Kidney glomerular epithelial cell (primary cell): ENCODE results near the gene SOX10.

ENCODE experiments used
- DNase-seq: peaks from one replicate; lab custom pipeline; 2025; lab: John Stamatoyannopoulos, UW

Gene SOX10

DNA sequence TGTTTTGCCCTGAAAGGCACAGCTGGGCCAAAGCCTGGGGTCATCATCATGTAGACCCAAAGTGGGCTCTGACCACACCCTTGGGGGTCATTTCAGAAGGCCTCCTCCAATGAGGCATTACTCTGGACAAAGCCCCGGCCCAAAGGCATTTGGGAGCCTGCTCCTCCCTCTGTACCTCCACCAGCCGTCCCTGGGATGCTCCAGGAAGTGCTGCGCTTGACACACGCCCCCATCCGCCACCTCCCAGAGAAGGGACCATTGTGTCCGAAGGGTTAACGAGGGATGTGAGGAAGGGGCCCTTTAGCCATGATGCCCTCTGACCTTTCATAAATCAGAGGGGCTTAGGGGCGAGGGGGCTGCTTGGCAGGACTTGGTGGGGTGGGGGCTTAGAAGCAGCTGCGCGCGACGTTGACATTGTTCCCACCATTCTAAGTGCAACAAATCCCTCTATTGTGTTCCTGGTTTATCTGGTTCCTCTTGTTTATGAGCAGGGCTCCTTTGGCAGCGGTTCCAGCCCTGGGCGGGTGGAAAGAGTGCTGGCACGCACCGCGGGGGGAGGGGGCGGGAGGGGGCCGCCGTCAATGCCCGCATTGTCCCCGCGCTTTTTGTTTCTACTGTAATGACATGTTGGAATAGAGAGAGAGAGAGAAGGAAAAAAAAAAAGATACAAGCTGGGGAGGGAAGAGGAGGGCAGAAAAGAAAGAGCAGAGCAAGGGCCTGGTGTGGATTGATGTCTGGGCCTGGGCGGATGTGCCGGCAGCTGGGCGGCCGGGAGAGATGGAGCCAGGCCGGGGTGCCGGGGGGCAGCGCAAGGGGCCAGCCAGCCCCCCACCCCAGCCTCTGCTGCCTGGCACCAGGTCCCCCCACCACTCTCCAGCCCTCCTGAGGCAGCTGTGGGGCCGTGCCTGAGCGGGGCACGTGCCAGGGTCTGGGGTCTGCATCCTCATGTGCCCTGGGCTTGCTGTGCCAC lies 32.1 kb upstream of the SOX10 start:
- DNase-seq, result no peak

DNA sequence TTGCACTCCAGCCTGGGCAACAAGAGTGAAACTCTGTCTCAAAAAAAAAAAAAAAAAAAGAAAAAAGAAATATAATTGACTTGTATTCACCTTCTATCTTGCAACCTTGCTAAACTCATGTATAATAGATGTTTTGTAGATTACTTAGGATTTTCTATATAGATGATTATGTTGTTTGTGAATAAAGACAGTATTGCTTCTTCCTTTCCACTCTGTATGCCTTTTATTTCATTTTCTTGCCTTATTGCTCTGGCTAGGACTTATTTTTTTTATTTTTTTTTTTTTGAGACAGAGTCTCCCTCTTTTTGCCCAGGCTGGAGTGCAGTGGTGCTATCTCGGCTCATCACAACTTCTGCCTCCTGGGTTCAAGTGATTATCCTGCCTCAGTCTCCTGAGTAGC lies 29.7 kb upstream of the SOX10 start:
- DNase-seq, result no peak

DNA sequence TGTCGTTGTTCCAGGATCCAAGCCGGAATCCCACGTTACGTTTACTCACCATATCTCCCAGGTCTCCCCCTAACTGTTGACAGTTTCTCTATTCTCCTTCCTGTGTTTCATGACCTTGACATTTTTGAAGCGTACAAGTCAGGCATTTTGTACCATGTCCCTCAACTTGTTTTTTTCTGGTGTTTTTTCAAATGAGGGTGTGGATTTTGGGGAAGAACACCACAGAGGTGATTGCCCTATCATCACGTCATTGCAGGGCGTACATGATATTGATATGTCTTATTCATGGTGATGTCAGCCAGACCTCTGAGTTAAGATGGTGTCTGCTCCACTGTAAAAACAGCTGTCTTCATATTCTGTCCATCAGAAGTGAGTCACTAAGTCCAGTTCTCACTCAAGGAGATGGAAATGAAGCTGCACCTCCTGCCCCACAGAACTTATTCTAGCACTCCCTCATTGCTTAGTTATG lies 28.3 kb upstream of the SOX10 start:
- DNase-seq, result no peak

DNA sequence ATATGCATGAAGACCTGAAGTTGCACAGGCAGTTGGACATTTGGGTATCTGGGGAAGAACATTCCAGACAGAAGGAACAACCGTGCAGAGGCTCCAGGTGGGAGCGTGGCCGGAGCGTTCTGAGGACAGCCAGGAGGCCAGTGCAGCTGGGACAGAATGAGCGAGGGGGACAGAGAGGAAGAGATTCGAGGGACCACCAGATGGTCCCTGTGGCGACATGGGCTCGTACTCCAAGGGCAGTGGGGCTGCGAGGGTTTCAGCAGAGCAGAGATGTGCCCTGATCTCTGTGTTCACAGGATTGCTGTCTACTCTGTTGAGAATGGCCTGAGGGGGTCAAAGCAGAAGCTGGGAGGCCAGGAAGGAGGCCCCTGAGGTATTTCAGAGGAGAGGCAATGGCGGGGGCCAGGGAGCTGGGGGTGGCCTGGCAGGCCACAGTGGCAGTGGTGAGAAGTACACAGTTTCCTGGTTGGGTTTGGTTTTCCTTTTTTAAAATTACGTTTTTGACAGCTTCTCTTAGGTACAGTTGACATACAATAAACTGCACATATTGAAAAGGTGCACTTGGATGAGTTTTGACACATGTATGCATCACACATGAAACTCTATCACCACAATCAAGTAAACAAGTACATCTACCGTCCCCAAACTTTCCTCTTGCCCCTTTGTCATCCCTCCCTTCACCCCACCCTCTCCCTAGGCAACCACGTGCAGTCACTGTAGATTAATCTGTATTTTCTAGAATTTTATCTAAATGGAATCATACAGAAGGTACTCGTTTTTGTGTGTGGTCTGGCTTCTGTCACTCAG lies 24.8 kb upstream of the SOX10 start:
- DNase-seq, result no peak

- DNase-seq, result no peak
Measured at GRCh38 chr22:38007330-38007902, 23.1 kb upstream of the SOX10 start.

DNA sequence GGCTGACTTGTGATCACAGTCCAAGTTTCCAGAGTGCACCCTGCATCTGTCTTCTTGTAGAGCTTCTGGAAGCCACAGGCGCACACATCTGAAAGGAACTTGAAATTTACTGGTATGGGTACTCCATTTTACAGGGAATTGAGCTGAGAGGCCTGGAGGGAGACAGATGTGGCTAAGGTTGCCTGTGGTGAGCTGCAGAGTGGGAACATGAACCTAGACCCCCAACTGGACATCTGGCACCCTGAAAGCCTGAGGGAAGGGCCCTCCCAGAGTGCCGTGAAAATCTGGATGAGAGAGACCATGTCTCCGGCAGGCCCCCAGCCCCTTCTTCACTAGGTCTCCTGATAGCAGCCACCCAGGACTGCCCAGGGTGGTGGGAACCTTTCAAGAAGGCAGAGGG lies 22.6 kb upstream of the SOX10 start:
- DNase-seq, result no peak

- no peak for DNase-seq
Measured at GRCh38 chr22:38005943-38006342, 21.6 kb upstream of the SOX10 start.

DNA sequence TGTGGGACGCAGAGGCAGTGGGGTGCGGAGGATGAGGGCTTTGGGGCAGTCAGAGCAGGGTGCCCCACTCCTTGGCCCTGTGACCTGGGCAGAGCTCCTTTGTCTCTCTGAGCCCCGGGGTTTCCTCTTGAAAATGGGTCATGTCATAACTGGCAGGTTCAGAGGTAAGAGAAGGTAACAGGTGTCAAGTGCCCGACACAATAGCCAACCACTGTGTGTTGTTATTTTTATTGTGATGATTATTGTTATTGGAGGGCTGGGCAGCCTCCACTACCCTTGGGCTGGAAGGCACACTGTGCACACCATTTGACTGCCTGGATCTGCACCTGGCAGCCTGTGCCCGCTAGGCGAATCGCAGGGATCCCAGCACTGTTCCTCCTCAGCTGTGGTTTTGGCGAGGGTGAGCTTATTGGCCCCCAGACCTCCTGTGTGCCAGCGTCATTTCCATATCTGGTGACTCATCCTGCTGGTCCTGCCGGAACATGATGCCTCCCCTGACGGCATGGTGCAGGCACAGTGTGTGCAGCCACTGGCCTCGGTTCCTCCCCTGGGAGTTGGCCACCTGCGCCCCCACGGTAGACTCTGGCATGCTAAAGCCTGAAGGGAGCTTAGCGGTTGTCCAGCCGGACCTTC lies 15.4 kb upstream of the SOX10 start:
- DNase-seq, result no peak

GRCh38 chr22:37999236-37999635 lies 14.9 kb upstream of the SOX10 start:
- DNase-seq, result no peak

DNA sequence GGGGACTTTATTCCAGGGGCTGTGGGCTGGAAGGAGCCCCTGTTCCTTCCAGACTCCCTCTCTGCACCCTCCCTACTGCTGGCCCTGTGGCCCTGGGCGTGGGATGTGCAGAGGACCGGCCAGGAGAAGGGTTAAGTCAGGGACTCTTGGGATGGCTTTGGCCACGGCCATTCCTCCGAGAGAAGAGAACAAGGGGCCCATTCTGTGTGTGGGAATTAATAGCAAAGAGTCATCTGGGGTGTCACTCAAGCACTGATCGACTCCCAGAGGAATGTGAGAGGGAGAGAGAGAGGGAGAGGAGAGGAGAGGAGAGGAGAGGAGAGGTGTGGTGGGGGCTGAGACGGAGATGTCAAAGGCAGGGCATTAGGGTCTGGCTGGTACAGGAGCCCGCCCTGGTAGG lies 14.2 kb upstream of the SOX10 start:
- DNase-seq, result no peak

DNA sequence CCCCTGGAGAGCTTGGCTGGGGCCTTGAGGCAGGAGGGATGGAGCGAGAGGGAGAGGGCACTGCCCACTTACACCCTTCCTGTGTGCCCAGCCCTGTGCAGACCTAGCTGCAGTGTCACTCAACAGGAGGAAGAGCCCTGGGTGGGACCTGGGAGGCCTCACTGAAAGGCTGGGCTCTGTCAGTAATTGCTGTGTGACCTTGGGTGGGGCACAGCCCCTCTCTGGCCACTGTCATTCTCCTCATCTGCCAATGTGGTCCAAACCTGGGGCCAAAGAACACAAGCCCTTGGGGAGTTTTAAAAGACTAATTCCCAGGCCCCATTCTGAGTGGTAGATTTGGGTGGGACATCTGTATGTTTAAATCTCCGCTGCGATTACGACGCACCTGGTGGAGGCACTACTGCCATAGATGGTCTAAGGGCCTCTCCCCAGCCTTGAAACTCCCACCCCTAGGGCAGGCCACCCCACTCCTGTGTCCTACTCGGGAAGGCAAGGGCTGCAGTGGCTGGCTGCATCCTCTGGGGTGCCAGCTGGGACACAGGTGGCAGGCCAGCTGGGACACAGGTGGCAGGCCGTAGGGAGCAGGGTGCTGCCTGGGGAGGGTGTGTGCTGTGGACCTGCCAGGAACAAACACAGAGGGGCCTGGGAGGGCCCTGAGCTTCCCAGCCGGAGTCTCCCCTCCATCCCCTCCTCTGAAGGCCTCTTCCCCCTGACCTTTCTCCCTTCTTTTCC lies 12.3 kb upstream of the SOX10 start:
- DNase-seq, result no peak

- no peak for DNase-seq
Measured at GRCh38 chr22:37996079-37996478, 11.7 kb upstream of the SOX10 start.

DNA sequence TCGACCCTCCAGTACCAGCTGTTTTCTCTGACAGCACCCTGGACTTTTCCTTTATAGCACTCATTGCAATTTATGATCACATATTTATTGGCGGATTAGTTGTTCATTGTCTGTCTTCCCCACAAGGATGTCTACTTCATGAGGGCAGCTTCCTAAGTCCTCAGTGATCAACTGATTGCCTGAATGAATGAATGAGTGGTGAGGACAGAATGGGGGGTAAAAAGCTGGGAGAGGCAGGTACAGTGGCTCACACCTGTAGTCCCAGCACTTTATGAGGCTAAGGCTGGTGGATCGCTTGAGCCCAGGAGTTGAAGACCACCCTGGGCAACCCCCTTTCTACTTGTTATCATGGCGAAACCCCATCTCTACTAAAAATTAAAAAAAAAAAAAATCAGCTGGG lies 11.1 kb upstream of the SOX10 start:
- DNase-seq, result no peak

DNA sequence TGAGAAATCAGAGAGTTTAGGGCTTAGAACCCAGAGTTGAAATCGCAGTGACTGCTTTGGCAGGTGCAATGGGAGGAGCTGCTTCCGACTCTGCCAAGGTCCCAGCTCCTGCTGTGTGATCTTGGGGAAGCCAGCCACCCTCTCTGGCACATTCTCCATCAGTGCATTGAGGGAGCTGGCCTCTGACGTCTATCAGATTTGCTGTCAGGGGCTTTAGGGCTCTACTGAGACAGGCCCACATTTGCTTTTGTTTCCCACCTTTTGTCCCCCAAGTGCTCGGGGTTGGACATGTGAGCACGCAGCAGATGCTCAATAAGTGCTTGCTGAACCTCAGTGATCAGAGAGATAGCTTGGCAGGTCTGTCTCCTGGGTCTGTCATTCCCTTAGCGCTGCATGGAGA lies 10.6 kb upstream of the SOX10 start:
- DNase-seq, result no peak

DNA sequence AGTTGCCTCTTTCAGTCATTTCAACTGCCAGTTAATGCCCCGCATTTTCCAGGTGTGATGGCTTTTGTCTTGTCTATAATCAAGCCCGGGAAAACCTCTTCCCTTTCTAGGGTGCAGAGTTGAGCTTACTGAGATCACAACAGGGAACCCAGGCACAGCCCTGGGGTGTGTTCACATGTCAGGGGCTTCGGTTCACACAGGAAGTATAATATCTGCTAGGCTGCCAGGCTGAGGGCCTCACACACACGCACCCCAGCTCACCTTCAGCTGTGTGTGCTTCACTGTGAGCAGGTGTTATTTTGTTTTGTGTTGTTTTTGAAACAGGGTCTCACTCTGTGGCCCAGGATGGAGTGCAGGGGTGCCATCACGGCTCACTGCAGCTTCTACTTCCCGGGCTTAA lies 9.7 kb upstream of the SOX10 start:
- DNase-seq, result no peak

DNA sequence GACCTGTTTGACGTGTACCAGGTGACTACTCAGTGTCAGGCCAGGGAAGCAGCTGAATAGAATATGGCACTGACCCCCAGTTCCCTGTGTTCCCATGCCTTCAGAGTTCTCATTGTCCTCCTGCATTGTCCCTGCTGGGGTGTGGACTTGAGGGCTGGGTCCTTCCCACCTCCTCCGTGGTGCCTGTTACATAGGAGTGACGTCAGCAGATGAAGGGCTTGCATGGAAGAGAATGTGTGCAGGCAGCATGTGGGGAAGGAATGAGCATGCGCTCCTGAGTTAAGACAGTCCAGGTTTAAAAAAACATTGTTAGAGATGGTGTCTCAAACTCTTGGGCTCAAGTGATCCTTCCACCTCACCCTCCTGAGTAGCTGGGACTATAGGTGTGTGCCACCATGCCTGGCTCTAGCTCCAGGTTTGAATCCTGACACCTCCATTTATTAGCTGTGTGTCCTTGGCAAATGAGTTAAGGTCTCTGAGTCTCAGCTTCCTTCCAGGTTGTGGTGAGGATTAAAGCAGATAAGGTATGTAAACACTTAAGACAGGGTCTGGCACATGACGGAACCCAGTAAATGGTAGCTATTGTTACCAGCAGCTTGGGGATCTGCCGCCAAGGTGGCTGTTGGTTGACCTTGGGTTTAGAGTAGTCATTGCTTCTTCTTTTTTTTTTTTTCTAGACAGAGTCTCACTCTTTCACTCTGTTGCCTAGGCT lies 7.5 kb upstream of the SOX10 start:
- no peak for DNase-seq

- DNase-seq, result no peak
Measured at GRCh38 chr22:37990862-37991261, 6.5 kb upstream of the SOX10 start.

GRCh38 chr22:37990301-37990700 lies 5.9 kb upstream of the SOX10 start:
- DNase-seq, result no peak

DNA sequence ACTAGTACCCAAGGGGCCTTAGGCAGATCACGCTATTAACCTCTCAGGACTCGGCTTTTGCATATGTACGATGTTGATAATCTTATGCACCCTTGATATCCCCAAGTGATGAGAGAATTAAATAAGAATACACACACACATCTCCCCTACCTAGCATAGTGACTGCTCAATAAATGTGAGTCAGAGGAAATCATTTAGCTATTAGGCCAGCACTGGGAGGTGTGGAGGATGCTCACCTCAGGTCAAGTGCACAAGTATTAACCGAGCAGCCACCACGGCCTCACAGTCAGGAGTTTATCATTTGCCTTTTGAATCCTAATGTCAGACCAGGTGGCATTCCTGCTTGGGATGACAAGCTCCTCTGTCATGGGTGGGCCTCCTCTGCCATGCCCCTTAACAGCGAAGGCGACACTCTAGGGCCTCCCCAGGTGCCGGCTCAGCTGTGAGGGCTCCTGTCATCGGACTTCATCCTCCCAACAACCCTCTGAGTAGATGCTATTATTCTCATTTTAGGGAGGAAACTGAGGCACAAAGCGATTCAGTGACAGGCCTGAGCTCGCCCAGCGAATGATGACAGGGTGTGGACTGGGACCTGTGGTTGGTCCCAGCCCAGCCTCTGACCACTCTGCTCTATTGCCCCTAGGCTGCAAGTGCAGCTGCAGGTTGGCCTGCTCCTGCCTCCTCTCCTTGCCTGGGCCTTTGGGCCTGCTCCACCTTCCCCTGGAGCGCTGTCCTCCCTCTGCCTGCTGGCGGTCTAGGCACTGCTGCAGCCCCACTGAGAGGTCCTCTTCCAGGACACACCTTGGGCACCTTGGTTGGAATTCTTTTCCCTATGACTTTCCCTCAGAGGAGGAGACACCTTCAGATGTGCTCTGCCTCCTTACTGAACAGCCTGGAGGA lies 5.0 kb upstream of the SOX10 start:
- DNase-seq, result no peak

- no peak for DNase-seq
Measured at GRCh38 chr22:37986371-37986770, 2.0 kb upstream of the SOX10 start.
